HG03565 (cell line): Measurements from ENCODE around the gene CDK4.

Source experiments
- ATAC-seq: cut with Tn5 transposase; IDR thresholded peaks from one replicate; pipeline ENCODE4 v1.9.1; 2021; ENCODE audit warnings: mild to moderate bottlenecking, moderate library complexity; ENCODE audit not compliant: unreplicated experiment

Gene CDK4

GRCh38 chr12:57758552-57759359, 6.6 kb upstream of the CDK4 start:
- no peak for ATAC-seq

GRCh38 chr12:57757771-57758170, 5.7 kb upstream of the CDK4 start:
- no peak for ATAC-seq

- ATAC-seq: no peak
Observed at GRCh38 chr12:57756406-57757341, 4.6 kb upstream of the CDK4 start.

- no peak for ATAC-seq
Observed at GRCh38 chr12:57755454-57756372, 3.6 kb upstream of the CDK4 start.

GRCh38 chr12:57755194-57755453, 3.0 kb upstream of the CDK4 start:
- ATAC-seq: no peak

- ATAC-seq: peak; percentile 15
Observed at GRCh38 chr12:57754411-57755193, 2.5 kb upstream of the CDK4 start, which contains the start of gene MARCHF9. MARCHF9 (plus strand) TSS chr12:57755103; CDS start chr12:57755529, 426 bp downstream.

GRCh38 chr12:57753756-57754337, 1.7 kb upstream of the CDK4 start:
- ATAC-seq: no peak

- no peak for ATAC-seq
Observed at GRCh38 chr12:57752668-57753000, 524 bp upstream of the CDK4 start.

- no peak for ATAC-seq
Observed at GRCh38 chr12:57751432-57751787, 700 bp downstream of the CDK4 start.

- ATAC-seq: no peak
Observed at GRCh38 chr12:57750561-57751431, 1.3 kb downstream of the CDK4 start.

- ATAC-seq: no peak
Observed at GRCh38 chr12:57749061-57749460, 3.0 kb downstream of the CDK4 start.

GRCh38 chr12:57746025-57746424, 6.1 kb downstream of the CDK4 start:
- no peak for ATAC-seq

GRCh38 chr12:57745485-57745881, 6.6 kb downstream of the CDK4 start:
- ATAC-seq: no peak

- peak; percentile 74 for ATAC-seq
Observed at GRCh38 chr12:57744777-57745484, 7.2 kb downstream of the CDK4 start, which contains the start of gene TSPAN31. TSPAN31 (plus strand) TSS chr12:57745039; CDS start chr12:57745155, 116 bp downstream.

GRCh38 chr12:57744194-57744776, 7.8 kb downstream of the CDK4 start:
- peak; percentile 13 for ATAC-seq

GRCh38 chr12:57743769-57744168, 8.3 kb downstream of the CDK4 start:
- no peak for ATAC-seq

- peak; percentile 31 for ATAC-seq
Observed at GRCh38 chr12:57741844-57742738, 10.0 kb downstream of the CDK4 start.
